GM18507 (cell line): ENCODE data around the gene NDNF.

Experiments
- DNase-seq: peaks from one replicate; pipeline ENCODE4 v3.0.0; 2011; ENCODE audit warnings: low read depth; ENCODE audit not compliant: insufficient read length; ENCODE audit errors: extremely low spot score
- FAIRE-seq: peaks from 2 replicates; lab custom pipeline; 2011; peaks lifted over from hg19 to GRCh38; lab: Jason Lieb, UNC

Gene NDNF

GRCh38 chr4:121026034-121026433 is 46.3 kb downstream of the NDNF start:
- FAIRE-seq = no peak
- DNase-seq = no peak

GRCh38 chr4:121025540-121025939 is 46.8 kb downstream of the NDNF start:
- no peak for DNase-seq
- FAIRE-seq = no peak

GRCh38 chr4:121018543-121018942 is 53.8 kb downstream of the NDNF start:
- DNase-seq (no peak), FAIRE-seq (no peak)

- FAIRE-seq (no peak), DNase-seq (no peak)
Observed at GRCh38 chr4:121016611-121017010, 55.7 kb downstream of the NDNF start.

- no peak for DNase-seq
- FAIRE-seq = no peak
Observed at GRCh38 chr4:121015421-121015820, 56.9 kb downstream of the NDNF start.

GRCh38 chr4:121014544-121014943 is 57.8 kb downstream of the NDNF start:
- no peak for FAIRE-seq
- DNase-seq = no peak

- no peak for FAIRE-seq
- no peak for DNase-seq
Observed at GRCh38 chr4:121011780-121012340, 60.5 kb downstream of the NDNF start.

GRCh38 chr4:121011138-121011537 is 61.2 kb downstream of the NDNF start:
- FAIRE-seq (no peak), DNase-seq (no peak)

GRCh38 chr4:121009578-121010478 is 62.5 kb downstream of the NDNF start:
- FAIRE-seq = no peak
- no peak for DNase-seq

- no peak for FAIRE-seq
- DNase-seq = no peak
Observed at GRCh38 chr4:121007660-121008059, 64.7 kb downstream of the NDNF start.

GRCh38 chr4:121003863-121004262 is 68.5 kb downstream of the NDNF start:
- FAIRE-seq = no peak

GRCh38 chr4:120995266-120996010 is 76.9 kb downstream of the NDNF start:
- FAIRE-seq (no peak), DNase-seq (no peak)

More at GRCh38 chr4:121003863-121004262, 68.5 kb downstream of the NDNF start:
- no peak for DNase-seq

GRCh38 chr4:120994521-120994920 is 77.8 kb downstream of the NDNF start:
- no peak for FAIRE-seq
- DNase-seq = no peak

- FAIRE-seq = no peak
- no peak for DNase-seq
Observed at GRCh38 chr4:120991885-120992284, 80.5 kb downstream of the NDNF start.

- FAIRE-seq = no peak
Observed at GRCh38 chr4:120990246-120990645, 82.1 kb downstream of the NDNF start.

More at GRCh38 chr4:120990246-120990645, 82.1 kb downstream of the NDNF start:
- DNase-seq = no peak
